DMS53 treated with DMSO at 0.1 percent for 48 hours (cell line): ENCODE measurements around the gene SLC22A6.

Experiments used
- DNase-seq: peaks from one replicate; lab custom pipeline; 2025; ENCODE audit not compliant: unreplicated experiment; lab: John Stamatoyannopoulos, UW

The SLC22A6 gene

DNA sequence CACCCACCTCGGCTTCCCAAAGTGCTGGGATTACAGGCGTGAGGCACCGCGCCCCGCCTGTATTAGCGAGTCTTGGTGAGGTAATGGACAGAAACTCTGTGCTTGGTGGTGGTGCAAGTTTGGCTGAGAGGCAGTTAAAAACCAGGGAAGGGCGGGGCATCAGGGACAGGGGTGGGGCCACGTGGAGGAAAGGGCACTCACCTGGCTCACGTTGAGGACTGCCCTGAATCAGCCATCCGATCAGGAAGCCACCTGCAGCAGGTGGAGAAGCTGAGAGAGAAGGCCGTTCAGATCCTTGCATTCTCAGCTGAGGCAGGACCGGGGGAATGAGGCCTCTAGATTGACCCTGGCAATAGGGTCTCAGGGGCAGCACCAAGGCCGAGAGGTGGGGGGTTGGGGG is 51.5 kb downstream of the SLC22A6 start:
- no peak for DNase-seq

DNA sequence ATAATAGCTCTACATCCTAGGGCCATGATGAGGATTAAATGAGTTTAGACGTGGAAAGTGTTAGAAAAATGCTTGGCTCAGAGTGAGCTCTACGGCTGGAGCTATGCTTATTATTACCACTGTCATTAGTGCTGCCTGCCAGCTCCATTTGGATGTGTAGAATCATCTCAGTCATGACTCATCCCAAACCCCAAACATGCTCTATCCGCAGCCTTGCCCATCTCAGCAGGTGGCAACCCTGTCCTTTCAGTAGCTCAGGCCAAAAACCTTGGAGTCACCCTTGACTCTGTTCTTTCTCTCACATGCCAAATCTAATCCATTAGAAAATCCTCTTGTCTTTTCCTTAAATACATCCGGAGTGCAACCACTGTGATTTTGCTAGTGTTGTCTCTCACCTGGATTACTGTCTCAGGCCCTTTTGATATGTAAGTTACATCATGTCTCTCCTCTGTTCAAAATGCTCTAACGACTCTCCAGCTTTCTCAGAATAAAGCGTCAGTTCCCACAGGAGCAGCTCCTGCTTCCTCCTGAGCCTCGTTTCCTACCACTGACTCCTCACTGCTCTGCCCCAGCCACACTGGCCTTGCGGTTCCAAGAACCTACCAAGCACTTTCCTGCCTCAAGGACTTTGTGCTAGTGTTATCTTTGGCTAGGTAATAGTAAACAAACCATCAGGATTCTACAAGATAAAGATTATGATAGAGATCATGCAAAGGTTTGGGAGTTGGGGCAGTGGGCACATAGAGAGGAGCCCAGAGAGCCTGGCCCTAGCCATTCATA is 53.1 kb downstream of the SLC22A6 start:
- no peak for DNase-seq

DNA sequence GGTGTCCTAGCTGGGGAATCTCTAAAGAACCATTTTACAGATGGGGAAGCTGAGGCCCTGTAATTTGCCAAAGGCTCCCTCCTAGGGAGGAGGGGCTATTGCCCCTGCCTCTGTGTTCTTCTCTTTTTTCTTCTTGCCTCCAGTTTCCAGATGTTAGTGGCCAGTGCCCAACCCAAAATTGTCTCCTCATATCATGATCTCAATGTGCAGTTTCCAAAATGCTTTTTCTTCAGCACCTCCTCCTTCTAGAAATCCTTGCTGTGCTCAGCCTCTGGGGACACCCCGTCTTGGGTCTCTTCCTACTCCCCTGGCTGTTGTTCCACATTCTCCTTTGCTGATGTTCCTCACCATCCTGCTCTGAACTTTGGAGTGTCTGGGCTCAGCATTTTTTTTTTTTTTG is 54.1 kb downstream of the SLC22A6 start:
- DNase-seq = no peak

DNA sequence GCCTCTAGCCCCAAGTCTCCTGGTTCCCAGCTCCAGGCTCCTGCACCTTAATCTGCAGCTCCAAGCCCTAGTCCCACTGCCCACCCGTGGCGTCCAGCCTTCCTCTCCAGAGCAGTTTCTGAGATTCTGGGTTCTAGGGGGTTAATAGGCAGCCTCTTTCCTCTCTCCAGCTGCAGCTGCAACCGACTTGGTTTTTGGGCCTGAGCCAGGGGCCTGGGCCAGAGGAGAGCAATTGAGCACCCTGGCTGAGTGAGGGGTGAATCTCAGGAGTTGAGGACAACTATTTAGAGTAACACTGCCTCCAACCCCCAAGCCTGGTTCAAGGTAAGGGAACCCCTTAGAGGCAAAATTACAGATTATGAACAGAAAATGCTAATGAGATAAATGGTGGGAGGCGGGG is 54.6 kb downstream of the SLC22A6 start:
- no peak for DNase-seq

GRCh38 chr11:62928011-62928410 is 56.8 kb downstream of the SLC22A6 start:
- no peak for DNase-seq

DNA sequence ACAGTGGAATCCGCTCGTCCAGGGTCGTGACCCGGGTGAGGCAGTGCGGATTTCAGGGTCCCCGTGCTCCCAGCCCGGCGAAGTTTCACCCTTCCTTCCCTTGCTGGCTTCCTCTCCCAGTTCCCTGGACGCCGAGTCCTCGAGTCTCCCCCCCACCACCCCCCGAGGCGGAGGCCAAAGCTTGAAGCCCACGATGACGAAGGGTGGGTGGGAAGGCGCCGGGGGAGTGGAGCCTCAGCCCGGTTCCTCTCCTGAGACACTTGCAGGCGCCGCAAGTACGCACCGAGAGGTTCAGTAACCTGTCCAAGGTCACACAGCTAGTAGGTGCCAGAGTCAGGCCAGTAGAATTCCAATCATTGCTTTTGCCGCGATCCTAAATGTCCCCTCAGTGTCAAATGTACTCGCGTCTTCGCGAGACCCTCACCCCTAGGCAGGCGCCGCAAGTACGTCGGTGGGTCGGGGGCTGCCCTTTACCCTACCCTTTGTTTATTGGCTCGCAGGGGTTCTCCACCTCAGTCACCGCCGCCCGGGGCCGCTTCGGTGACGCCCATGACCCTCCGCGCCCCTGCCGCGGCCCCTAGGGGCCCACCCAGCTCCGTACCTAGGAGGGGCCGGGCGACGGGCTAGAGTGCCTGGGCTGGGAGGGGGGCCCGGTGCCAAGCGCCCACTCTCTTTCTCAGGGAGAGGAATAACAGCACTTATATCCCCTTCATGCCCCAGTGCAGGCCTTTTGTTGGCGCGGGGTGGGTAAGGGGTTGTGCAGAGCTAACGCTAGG is 57.9 kb downstream of the SLC22A6 start:
- DNase-seq = no peak
